ENCODE measurements around the gene EDC3. TPM values are rescaled to one million over a fixed set of nuclear protein-coding genes. Genes with fewer than 3 reads are reported as not detected.

EDC3 gene
- total RNA-seq, 4 donors from 2014 or later: 10.5 to 20.4 (median 15.0) TPM

DNA sequence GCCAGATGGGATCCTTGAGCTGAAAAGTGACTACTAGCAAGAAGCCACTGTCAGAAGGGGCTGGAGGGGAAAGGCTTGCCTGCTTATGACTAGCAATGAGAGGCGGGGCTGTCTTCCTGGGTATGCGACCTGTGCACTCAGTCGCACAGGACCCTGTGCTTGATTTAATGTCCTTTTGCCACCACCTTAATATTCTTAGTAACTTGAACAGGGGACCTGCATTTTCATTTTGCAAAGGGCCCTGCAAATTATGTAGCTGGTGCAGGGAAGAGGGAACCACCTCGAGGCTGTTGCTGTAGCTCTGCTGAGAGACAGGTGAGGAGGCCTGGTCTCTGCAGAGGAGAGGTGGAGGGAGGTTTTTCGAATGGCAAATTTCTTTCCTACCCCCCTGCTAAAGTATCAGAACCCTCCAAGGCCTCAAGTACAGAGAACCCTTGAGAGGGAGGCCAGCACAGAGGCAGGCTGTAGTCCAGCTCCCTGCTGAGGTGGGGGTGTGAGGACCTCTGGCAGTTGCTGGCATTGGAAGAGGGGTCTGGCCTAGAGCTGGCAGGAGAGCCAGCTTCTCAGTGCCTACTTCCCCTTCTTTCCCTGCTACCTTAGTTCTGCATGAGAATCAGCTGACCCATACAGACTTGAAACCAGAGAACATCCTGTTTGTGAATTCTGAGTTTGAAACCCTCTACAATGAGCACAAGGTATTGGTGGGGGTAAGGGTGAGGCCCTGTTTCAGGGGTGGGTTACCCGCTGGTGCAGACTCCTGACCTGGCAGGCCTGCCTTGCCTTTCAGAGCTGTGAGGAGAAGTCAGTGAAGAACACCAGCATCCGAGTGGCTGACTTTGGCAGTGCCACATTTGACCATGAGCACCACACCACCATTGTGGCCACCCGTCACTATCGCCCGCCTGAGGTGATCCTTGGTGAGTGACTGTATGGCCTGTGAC is 68.8 kb downstream of the EDC3 start:
- no peak for TF ChIP-seq CTCF (IDR thresholded peaks at IDR 0.05; ENCODE audit: low read depth)

DNA sequence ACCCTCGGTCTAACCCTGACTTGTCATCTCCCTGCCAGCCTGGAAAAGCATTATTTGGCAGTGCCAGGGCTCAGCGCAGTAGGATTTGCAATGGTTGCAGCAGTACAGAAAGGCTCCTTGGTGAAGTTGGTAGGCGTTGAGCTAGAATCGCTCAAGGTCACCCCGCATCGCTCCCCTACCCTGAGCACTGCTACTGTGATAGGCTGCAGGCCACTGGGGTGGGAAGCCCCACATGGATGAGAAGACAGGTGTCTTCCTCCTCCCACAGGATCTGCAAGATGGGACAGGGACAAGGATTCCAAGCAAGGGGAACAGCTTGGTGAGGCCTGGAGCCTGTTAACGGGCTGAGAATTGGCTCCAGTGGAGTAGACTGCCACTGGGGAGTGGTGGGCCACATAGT is 69.5 kb downstream of the EDC3 start:
- no peak for TF ChIP-seq CTCF (IDR thresholded peaks at IDR 0.05; ENCODE audit: low read depth)

DNA sequence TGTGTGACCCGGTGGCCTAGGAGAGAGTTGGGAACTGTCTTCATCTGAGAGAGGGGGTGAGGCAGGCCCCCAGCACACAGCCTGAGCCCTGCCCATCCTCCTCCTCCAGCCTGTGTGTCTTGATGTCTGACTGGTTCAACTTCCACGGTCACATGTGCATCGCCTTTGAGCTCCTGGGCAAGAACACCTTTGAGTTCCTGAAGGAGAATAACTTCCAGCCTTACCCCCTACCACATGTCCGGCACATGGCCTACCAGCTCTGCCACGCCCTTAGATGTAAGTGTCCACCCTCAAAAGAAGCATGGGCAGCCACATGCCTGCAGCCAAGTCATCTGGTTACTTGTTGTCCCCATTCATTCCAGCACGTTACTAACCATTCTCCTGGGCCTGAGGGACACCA is 70.1 kb downstream of the EDC3 start:
- TF ChIP-seq CTCF (IDR thresholded peaks at IDR 0.05; ENCODE audit: low read depth): no peak

DNA sequence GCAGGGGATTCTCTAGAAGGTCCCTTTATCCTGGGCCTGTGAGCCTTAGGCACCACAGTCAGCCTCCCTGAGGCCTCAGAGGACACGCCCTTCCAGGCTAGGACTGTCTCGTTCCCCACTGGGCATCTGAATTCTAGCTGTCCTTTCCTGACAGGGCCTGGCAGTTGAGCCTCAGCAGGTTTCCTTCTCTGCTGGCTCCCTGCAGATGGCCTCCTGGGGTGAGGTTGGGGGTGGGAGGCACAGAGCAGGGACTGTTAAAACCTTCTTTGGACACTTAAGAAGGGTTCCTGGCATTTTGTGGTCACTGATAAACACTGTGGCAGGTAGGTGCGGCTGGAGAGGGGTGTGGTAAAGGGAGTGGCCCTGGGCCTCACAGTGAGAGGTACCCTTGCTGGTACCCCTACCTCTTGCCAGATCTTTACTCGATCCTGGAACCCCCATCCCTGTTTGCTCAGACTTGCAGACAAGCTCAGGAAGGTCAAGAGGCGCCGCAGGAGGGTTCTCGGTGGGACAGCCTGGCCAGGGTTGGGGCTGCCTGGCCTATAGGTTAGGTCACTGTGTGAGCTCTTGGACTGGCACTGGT is 71.7 kb downstream of the EDC3 start:
- TF ChIP-seq CTCF (IDR thresholded peaks at IDR 0.05; ENCODE audit: low read depth): no peak

DNA sequence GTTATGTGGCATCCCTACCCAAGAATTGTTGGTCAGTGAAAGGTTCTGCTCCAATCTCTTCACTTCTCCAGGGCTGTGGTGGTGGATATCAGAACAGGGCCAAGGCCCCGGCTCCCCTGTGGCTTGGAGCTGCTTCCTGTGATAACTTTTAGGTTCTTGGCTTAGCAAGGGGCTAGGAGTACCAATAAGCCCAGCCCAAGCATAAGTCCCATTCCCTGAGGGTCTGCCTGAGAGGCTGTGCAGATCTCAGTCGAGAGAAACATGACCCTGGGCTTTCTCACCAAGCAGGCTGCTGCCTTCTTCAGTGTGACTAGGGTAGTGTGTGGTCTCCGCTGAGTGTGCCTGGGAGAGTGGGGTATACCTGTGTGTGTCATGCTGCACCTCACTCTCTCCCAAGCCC is 73.1 kb downstream of the EDC3 start:
- no peak for TF ChIP-seq CTCF (IDR thresholded peaks at IDR 0.05; ENCODE audit: low read depth)

DNA sequence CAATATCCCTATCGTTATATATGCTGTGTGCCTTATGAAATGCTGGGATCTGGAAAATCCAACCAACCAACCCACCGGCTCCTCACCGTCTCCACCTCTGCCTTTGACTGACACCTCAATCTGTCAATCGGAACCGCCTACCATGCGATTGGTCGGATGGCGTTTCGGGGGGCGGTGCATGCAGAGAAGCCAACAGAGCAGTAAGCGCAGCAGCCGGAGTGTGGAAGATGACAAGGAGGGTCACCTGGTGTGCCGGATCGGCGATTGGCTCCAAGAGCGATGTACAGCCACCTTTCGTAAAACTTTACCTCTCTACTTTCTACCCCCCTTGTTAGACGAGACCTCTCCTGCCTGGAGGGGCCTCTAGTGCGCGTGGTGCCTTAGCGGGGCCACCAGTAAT is 73.9 kb downstream of the EDC3 start:
- TF ChIP-seq CTCF (IDR thresholded peaks at IDR 0.05; ENCODE audit: low read depth): no peak

DNA sequence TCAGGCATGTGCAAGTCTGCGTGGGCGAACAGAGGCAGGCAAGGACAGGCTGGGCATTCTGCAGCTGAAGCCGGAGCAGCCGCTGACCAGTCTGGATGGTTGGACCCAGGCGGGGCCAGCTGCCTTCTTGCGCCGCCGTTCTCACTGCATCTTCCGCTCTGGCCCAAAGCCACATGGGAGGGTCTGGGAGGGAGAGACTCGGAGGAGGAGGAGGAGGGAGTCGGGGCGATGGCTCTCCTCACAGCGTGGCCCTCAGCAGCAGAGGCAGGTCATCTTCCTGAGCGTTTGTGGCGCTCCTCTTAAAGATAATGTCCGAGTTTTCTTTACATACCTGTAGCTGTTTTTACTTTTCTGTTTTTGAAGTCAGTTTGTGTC is 74.3 kb downstream of the EDC3 start:
- TF ChIP-seq CTCF (IDR thresholded peaks at IDR 0.05; ENCODE audit: low read depth): no peak
